Tibial nerve (tissue), 4 donors: ENCODE measurements around the gene RASA2.

Experiments
- EP300 ChIP-seq, 2 donors: sonication (generic); formaldehyde crosslinking; IDR thresholded peaks; one replicate each; pipeline ENCODE4 v1.6.1; 2017; ENCODE audit warnings: antibody characterized with exemption in 2 of 2, mild to moderate bottlenecking in 1 of 2
- POLR2A ChIP-seq, 2 donors: fragments of 450-650 bp; IDR thresholded peaks; one replicate each; pipeline ENCODE4 v1.6.1; 2017; ENCODE audit warnings: antibody characterized with exemption in 2 of 2, mild to moderate bottlenecking in 2 of 2, moderate library complexity in 2 of 2
- TF ChIP-seq, protein P1 (sequence below), 5 experiments: fragments of 200-600 bp in 3 of 5; fragments of 450-650 bp in 2 of 5; sonication (generic) in 3 of 5; IDR thresholded peaks; one replicate each; pipeline ENCODE4 v1.5.1; 2016 to 2019; ENCODE audit warnings: antibody characterized with exemption in 5 of 5, mild to moderate bottlenecking in 3 of 5, moderate library complexity in 2 of 5

DNA sequence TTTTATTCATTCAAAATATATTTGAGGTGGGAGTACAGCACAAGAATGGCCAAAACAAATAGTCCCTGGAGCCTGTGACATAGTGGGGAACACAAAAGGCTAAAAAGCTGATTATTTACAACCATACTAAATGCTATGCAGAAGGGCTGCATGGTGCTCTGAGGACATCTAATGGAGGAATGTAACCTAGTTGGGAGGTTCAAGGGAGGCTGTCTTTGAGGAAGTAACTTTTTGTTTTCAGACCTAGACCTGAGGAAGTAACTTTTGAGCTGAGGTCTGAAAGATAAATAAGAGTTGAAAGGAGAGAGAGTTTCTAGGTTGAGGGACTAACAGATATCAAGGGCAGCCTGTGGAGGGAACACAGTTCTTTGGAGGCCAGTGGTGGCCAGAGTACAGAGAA, 34.8 kb upstream of the RASA2 start:
- TF ChIP-seq, protein P1, sequence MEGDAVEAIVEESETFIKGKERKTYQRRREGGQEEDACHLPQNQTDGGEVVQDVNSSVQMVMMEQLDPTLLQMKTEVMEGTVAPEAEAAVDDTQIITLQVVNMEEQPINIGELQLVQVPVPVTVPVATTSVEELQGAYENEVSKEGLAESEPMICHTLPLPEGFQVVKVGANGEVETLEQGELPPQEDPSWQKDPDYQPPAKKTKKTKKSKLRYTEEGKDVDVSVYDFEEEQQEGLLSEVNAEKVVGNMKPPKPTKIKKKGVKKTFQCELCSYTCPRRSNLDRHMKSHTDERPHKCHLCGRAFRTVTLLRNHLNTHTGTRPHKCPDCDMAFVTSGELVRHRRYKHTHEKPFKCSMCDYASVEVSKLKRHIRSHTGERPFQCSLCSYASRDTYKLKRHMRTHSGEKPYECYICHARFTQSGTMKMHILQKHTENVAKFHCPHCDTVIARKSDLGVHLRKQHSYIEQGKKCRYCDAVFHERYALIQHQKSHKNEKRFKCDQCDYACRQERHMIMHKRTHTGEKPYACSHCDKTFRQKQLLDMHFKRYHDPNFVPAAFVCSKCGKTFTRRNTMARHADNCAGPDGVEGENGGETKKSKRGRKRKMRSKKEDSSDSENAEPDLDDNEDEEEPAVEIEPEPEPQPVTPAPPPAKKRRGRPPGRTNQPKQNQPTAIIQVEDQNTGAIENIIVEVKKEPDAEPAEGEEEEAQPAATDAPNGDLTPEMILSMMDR (IDR thresholded peaks at IDR 0.05), result peak; percentile 53 to 78 (median 62)
- TF ChIP-seq POLR2A (IDR thresholded peaks at IDR 0.05) (no peak), EP300 (IDR thresholded peaks at IDR 0.05) (no peak)
